GM12874 (cell line): ENCODE results near the gene CYB5D1.
A peak's percentile ranks its signal among the peaks of the same experiment; 100 is the strongest.

Source experiments
- CTCF ChIP-seq: IDR thresholded peaks from 2 replicates; pipeline ENCODE4 v1.5.1; 2011; ENCODE audit warnings: low read depth, mild to moderate bottlenecking, control low read depth, low read length, moderate library complexity; ENCODE audit not compliant: insufficient read depth

The CYB5D1 gene

GRCh38 chr17:7885367-7886226 lies 27.8 kb downstream of the CYB5D1 start:
- TF ChIP-seq CTCF, result no peak

- 0 out of 2 replicates have a peak, but pooled peaks have one; percentile 16 for TF ChIP-seq CTCF
These were observed 28.6 kb downstream of the CYB5D1 start for GRCh38 chr17:7886227-7887037.

- TF ChIP-seq CTCF, result no peak
These were observed 29.3 kb downstream of the CYB5D1 start for GRCh38 chr17:7887038-7887481.

- TF ChIP-seq CTCF, result no peak
These were observed 29.8 kb downstream of the CYB5D1 start for GRCh38 chr17:7887482-7888183.

GRCh38 chr17:7888184-7888920 lies 30.5 kb downstream of the CYB5D1 start, which contains the start of gene CHD3:
CHD3 (plus strand) TSS chr17:7888789; CDS start chr17:7889001, 212 bp downstream.
- no peak for TF ChIP-seq CTCF

GRCh38 chr17:7889166-7889955 lies 31.6 kb downstream of the CYB5D1 start:
- TF ChIP-seq CTCF, result peak; percentile 42
